HG03103 (cell line): Measurements from ENCODE around the gene SPOCK3.
"Not testable (repeated sequence)": the region's sequence is repeated elsewhere in the genome, so short reads cannot be mapped to it uniquely, and the experiment has no call there.

Source experiments
- ATAC-seq: cut with Tn5 transposase; IDR thresholded peaks from one replicate; pipeline ENCODE4 v1.9.1; 2021; ENCODE audit warnings: low read depth; ENCODE audit not compliant: unreplicated experiment

The SPOCK3 gene

DNA sequence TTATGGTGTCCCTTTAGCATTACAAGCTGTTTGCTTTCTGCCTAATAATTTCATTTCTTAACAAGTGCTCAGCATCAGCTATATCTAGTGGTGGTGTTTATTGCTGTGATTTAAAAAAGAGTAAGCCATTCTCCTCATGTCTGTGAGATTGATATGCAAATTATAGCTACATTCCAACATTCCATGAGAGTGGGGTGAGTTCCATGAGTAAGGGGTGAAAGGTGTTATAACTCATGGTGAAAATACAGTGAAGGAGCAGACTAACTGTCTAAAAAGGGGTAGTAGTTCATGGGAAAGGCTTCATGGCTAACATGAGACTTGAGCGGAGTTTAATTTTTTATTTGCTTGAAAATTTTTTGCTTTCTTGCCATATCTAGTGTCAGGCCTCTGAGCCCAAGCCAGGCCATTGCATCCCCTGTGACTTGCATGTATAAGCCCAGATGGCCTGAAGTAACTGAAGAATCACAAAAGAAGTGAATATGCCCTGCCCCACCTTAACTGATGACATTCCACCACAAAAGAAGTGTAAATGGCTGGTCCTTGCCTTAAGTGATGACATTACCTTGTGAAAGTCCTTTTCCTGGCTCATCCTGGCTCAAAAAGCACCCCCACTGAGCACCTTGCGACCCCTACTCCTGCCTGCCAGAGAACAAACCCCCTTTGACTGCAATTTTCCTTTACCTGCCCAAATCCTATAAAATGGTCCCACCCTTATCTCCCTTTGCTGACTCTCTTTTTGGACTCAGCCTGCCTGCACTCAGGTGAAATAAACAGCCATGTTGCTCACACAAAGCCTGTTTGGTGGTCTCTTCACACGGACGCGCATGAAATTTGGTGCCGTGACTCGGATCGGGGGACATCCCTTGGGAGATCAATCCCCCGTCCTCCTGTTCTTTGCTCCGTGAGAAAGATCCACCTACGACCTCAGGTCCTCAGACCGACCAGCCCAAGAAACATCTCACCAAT, 518.3 kb downstream of the SPOCK3 start:
- not testable (repeated sequence) for ATAC-seq

DNA sequence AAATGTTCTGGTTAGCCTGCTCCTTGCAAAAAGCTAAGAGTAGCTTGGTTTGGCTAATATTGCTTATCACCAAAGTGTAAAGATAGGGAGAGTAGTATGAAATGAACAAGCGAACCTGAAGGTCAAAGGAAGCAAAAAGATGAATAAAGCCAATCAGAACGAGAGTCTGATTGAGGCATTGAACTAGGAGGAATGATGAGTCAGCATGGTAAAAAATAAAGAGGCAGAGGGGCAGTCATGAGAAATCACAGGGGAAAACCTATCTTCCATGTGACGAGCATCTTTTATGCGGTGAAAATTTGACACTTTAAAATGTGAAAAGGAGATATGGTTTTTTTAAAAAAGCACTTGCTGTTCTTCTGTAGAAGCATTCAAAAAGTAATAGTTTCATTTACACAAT, 533.7 kb downstream of the SPOCK3 start:
- no peak for ATAC-seq

DNA sequence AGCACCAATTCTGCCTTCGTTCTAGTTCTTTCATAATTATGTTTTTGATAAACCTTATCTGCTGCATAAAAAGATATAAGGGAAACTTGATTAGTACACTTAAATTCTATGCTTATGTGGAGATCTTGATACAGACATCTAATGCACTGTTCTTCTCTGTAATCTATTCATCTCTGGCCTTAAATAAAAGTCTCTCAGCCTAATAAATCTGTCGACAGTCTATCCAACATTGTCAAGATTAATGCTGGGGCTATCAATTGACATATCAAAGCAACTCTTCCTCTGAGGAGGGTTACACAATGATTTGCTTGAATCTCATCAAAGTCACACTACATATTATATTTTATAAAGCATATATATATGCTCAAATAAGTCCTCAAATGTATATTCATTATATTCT, 545.5 kb downstream of the SPOCK3 start:
- ATAC-seq, result no peak

DNA sequence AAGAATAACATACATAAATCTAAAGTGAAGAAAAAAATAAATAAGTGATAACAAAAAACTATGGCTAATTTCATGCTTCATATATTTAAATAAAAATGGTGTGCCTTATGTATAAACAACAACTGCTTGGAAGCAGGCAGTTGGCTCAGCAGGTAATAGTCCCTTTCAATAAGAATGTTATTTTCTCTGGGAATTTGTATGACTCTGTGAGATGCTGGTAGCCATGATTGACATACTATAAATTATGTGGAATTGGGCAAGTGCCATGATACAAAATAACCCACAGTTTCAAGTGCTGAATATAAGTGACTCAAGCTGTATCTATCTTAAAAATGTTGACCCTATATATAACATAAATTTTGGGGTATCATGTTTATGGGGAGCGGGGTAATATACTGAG, 546.5 kb downstream of the SPOCK3 start:
- ATAC-seq, result no peak
